Ecto neural progenitor cell (in vitro differentiated cells): ENCODE results near the gene GPR143.
"Not testable (repeated sequence)": the region's sequence is repeated elsewhere in the genome, so short reads cannot be mapped to it uniquely, and the experiment has no call there.

ENCODE experiments used
- DNase-seq: peaks from one replicate; pipeline ENCODE4 v3.0.0-alpha.2; 2018; ENCODE audit warnings: low spot score

GPR143 gene

DNA sequence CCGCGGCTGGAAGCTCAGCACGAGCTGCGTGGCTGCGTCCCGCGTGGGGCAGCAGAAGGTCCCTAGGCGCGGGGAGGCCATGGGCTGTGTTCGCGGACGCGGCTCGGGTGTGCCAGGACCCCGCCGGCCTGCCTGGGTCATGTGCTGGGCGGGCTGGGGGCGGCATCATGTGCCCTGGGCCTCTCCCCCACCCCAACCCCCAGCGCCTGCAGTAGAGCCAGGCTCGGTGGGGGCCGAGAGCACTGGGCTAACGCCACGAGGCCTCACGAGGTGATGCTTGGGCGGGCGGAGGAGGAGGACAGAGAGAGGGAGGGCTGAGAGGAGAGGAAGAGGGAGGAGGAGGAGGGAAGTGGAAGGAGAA, at the start of gene GPR143:
GPR143 (minus strand) TSS at position 111 of the 361 bp plus-strand sequence; CDS start at position 81, 30 bp downstream.
- DNase-seq = peak; percentile 58

DNA sequence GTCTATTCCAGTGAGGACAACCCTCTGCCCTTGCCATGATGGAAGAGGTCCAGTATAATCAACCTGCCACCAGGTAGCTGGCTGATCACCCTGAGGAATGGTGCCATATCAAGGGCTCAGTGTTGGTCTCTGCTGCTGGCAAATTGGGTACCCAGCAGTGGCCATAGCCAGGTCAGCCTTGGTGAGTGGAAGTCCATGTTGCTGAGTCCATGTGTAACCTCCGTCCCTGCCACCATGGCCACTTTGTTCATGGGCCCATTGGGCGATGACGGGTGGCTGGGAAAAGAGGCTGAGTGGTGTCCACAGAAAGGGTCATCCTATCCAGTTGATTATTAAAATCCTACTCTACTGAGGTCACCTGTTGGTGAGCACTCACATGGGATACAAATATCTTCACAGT, 45.4 kb upstream of the GPR143 start:
- DNase-seq = not testable (repeated sequence)

DNA sequence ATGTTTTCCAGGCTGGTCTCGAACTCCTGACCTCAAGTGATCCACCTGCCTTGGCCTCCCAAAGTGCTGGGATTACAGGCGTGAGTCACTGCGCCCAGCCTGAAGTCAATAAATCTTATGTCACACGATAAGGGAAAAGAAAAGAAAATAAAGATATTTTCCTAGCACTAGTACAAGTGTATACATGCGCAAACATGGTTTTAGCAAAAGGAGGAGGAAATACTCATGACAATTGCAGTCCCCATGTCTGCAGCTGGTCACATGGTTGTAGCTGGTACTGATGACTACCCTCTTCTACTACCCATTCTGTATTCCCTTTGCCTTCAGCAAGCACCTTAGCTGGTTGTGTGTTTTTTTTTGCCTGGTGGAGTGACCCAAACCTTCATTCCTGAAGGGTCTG, 44.2 kb upstream of the GPR143 start:
- DNase-seq = not testable (repeated sequence)

DNA sequence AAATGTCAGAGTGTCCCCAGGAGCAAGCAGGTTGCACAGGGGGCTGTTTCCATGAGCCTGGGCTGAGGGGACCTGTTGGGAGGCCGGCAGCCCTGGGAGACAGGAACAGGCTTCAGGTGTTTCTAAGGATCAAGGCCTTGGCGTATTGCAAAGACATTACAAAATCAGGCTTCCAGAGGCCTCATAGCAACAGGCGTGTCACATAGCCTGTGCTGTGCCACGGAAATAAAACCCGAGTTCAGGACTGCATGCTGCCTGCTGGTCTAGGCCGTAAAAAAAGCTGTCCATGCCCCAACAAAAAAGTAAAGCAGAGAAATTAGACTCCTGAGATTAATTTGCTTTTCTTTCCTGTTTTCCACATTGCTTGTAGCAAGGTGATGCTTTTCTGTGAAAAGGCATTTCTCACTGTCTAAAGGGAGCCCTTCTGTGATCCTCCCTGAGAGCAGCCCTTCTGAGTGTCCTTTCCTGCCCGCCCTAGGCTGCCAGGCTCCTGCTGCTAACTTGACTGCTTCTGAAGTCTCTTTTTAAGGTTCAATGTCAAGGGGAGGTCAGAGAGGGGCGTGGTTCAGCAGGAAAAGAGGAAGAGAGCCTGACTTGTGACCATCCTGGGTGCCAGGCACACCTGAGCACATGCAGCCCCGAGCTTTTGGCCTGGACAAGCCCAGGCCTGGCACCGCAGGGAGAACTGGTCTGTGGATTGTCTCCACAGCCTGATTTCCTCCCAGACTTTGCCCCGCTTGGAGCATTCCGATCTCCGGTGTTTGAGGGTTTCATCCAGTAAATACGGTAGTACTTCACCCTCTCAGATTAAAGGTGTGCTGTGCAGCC, 41.9 kb upstream of the GPR143 start:
- no peak for DNase-seq

DNA sequence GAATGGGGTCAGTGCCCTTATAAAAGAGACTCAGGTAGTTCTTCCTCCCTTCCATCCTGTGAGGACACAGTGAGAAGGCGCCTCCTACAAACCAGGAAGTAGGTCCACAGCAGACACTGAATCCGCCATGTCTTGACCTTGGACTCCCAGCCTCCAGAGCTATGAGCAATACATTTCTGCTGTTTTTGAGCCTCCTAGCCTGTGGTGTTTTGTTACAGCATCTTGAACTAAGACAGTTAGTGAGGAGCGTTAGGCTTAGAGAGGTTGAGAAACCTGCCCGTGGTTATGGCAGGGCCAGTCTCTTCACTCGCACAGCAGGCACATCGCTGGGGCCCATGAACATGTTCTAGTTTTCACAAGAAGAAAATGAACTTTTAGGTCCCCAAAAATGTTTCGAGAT, 40.3 kb upstream of the GPR143 start:
- DNase-seq = no peak

DNA sequence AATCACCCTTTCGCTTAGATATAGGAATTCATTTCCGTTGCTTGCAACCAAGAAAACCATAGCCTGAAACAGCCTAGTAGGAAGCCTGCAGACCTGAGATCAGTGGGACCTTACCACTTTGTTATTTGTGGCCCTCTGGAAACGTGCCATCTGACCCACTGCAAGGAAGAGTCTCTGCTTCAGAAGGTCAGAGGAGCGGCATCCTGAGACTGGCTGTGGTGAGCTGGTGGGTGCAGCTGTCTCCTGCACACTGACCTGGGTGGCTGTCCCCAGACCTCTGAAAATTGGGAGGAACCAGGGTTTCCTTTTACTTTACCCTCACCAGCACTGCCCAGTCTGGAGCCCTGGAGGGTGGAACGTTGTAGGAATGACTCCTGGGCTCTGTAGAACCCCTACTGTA, 38.8 kb upstream of the GPR143 start:
- DNase-seq = no peak

DNA sequence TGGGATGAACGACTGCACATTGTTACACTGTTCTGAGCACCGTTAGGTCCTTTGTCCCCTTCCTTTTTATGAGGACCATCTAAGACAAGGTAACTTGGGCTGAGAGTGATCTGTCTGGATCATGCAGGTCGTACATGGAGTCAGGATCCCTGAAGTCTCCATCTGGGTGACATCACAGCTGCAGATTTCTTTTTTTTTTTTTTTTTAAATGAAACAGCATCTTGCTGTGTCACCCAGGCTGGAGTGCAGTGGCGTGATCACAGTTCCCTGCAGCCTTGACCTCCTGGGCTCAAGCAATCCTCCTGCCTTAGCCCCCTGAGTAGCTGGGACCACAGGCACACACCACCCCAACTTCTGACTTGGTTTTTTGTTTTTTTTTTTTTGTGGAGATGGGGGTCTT, 37.1 kb upstream of the GPR143 start:
- DNase-seq = no peak

DNA sequence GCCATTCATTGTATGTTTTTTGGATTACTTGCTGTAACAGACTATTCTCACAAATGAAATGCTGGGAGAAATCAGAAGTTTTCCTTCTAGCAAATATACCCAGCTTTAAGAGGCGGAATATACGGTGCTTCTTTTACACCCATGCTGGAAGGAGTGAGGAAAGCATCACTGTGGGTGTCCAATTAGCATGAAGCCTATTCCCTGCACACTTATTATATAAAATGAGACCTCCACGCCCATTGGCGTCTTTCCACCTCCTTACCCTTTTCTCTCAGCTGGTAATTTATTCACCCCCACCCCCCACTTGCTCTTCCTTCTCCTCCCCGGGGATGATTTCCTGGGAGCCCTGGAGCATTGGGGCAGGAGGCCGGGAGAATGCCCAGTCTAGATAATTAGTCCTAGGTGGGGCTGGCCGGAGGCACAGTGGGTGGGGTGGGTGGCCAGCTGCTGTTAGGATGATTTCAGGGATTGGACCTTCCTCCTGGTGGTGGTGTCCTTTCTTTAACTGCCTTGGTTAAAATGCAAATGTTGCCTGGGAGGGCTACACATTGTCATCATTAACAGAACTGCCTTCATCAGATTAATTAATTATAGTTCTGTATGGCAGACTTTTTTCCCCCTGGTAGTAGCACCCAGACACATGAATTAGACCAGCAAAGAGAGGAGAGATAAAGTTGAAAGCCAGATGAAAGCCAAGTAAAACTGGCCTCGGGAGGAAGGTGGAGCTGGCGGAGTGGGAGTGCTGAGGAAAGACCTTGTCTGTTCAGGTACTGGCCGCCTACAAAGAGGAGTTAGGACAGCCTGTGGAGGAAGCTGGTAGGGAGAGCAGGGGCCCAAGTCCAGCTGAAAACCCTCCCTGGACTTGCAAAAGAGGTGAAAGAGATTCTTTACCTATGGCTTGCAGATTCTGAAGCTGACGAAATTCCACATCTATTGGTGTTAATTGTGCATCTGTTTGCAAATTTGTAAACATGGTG, 32.0 kb upstream of the GPR143 start:
- no peak for DNase-seq

DNA sequence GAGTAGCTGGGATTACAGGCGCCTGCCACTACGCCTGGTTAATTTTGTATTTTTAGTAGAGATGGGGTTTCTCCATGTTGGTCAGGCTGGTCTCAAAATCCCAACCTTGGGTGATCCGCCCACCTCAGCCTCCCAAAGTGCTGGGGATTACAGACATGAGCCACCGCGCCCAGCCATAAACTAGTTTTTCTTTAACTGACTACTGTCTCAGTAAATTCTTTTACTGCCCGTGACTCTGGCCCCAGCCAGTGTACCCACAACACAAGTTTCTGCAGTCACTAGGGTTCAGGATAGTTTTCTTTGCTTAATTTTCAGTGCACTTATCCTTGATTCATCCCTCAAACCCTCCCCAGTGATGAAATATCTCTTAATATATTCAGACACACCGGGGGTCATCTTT, 28.8 kb upstream of the GPR143 start:
- DNase-seq = no peak

DNA sequence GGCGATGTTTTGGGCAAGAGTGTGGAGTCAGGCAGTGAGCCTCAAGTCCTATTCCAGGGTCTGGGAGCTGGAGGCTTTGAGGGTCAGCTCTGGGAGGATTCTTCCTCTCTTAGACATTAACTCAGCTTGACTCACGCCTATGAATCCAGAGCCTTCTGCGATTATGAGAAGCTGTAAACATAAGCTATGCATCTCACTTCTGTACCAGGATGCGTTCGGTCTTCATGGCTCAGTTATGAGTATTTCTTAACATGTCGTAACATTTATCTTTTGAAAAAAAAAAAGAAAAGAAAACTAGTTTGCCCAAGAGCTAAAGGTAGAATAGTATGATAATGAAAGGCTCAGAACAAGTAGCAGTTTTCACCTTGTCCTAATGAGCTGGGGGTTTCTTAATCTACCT, 25.2 kb upstream of the GPR143 start:
- DNase-seq = no peak

DNA sequence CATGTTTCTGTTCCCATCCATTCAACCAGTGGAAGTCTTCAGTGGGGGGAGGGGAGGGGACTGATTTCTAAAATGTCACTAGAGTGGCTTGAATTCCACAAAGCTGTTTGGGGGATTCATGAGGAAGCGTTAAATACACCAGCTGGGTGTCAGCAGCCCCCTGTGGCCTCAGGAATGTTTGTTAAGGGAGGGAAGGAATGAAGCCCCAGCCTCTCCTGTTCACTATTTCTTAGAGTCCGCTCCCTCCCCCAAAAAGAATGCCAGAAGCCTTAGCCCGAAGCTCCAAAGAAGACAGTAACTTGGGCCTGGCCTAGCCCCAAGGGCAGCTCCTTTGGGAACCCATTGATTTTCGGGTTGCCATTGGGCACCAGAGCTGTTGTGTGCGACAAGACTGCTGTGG, 23.9 kb upstream of the GPR143 start:
- no peak for DNase-seq

DNA sequence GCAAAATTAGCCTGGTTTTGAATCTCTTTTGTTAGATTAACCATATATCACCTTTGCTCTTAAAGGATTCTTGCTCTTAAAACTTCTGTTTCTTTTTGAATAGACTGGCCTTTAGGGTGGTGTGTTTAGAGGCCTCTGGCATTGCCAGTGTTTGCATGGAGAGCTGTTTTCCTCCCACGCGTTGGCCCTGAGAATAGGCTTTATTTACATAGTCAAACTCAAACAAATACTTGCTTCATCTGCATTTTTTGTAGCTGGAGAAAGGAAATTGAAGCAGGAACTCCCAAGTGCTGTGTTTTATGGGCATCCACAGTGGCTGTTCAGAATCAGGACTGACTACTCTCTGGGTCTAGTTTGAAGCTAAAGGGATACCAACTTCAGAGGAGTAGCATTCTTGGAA, 23.3 kb upstream of the GPR143 start:
- no peak for DNase-seq

DNA sequence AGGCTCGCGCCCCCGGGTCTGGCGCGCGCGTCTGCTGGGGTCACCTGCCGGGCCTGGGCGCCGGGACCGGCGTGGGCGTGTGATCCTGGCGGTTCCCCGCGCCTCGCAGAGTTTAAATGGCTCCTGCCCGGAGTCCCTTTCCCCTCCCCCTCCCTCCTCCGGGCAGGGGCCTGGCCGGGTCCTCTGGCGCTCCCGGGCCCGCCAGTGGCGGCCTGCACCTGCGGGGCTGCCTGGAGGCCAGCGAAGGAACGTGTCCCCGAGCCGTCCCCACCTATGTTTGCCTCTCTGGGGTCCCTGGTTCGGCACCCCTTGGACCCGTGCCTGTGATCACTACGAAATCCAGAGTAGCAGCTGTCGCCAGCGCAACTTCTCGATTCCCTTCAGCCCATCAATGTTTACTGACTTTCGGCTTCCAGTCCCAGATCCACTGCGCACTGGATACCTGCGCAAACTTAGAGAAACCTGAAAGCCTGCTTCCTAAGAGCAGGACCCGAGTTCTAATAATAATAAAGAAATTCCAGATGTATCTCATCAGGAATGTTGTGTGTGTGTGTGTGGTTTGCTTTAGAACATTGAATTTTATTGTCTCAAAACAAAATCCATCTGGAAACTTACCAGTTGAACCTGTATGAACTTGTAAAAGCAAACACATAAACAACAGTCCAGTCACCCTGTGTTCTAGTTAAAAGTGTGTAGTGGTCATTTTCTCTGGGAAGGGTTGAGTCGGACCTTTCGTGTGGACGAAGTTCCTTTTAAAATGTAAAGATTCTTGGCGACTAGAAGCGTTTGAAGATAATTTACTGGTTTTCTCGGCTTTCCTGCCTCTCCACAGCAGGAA, 21.4 kb upstream of the GPR143 start:
- peak; percentile 64 for DNase-seq

DNA sequence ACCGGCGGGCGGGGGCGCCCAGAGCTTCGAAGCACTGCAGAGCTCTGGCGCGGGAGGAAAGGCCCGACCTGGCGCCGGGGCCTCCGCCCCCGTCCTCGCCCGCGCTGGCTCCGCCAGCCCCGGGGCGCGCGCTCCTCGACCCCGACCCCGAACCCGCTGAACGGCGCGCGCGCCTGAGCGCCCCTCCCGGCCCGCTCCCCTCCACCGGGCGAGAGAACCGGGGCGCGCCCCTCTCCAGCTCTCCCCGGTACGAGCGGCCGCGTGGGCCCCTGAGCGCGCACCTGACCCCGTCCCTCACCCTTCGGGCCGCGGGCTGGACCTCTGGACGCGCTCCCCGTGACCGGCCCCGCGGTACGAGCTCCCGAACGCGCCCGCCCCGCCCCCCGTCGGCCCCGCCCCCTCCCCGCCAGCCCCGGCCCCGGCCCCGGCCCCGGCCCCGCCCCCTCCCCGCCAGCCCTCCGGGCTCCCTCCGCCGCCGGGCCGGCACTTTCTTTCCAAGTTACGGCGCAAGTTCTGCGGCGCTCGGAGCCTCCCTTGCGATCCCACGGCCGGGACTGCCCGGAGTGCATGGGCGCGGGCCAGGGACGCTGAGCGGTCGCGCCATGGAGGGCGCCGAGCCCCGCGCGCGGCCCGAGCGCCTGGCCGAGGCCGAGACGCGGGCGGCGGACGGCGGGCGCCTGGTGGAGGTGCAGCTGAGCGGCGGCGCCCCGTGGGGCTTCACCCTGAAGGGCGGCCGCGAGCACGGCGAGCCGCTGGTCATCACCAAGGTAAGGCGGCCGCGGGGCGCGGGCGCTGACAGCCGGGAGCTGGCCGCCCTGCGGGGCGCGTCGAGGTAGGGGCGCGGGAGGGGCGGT, 20.5 kb upstream of the GPR143 start, which contains the start of gene SHROOM2:
SHROOM2 (plus strand) TSS at position 486 of the 854 bp plus-strand sequence; CDS start at position 603, 117 bp downstream.
- peak; percentile 66 for DNase-seq

DNA sequence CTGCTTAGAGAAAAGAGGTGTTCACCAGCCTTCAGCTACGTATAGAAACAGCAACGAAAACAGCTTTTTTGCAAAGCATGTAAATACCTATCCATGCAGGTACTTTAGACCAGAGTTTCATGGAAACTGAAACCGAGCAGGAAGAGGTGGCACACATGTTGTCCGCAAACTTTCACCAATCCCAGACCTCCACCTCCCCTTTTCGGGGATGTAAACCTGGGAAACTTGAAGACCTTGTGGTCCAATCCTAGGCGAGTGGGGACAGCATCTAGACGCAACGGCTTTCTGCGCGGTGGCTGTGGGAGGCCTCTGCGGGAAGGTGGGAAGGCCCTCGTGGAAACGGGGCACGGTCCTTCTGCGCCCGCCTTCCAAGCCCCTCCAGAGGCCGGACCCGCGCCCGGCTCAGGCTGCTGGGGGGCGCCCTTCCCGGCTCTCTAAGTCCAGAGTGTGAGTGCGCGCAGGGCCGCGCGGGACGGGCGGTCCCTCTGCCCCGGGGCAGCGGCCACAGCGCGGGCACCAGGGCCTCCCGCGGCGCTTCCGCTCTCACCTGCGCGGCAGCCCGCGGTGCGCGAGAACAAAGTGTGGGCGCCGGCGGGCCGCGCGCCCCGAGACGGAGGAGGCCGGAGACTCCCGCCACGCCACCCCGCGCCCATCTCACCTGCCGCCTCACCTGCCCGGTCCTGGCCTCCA, 19.8 kb upstream of the GPR143 start:
- DNase-seq = peak; percentile 52

DNA sequence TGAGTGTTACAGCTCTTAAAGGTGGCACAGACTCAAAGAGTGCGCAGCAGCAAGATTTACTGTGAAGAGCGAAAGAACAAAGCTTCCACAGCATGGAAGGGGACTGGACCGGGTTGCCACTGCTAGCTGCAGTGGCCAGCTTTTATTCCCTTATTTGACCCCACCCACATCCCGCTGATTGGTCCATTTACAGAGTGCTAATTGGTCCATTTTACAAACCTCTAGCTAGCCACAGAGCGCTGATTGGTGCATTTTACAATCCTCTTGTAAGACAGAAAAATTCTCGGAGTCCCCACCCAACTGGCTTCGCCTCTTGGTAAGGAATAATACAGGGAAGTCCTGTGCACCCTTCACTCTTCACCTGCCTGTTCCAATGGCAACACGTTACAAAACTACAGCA, 18.7 kb upstream of the GPR143 start:
- DNase-seq = no peak

DNA sequence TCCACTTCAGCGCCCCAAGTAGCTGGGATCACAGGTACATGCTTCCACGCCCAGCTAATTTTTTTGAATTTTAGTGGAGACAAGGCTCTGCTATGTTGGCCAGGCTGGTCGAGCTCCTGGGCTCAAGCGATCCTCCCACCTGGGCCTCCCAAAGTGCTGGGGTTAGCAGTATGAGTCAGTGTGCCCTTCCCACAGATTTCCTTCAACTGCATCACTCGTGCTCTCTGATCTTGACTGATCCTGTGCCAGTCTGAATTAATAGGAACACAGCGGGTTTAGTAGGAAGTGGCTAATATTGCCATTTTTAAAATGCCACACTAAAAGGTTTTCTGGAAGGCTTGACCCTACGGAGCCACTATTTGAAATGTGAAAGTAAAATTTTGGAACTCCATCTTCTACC, 16.3 kb upstream of the GPR143 start:
- no peak for DNase-seq

DNA sequence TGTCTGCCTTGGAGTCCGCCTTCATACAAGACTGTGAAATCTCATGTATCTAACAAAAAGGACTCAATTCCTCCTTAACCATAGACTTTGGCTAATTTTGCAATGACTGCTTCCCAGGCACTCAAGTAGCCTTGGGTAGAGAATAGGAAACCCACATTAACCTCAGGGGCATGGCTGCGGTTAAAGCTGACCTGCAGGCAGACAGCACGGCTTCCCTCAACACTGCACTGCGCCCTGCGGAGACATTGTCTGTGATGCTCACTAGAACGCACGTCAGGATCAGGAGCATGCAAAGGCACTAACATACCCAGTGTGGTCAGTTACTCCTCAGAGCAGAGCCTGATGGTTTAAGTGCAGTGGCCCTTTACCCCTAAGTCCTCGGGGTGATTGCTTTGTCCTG, 10.3 kb upstream of the GPR143 start:
- no peak for DNase-seq

DNA sequence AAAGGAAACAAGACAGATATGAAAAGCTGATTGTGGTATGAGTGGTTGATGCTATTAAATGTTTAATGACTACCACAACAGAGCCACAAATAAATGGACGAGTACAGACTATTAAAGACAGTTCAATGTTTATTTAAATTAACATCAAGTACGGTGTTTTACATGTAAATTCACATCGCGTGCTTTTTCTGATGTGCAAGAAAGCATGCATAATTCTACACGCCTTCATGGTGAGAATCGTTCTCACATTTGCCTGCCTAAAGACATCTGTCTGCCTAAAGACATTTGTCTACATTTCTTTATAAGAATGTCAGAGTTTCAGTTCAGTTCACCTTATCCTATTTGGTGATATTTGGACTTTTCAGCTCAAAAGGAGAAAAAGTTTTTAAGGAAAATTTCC, 7.3 kb upstream of the GPR143 start:
- no peak for DNase-seq

DNA sequence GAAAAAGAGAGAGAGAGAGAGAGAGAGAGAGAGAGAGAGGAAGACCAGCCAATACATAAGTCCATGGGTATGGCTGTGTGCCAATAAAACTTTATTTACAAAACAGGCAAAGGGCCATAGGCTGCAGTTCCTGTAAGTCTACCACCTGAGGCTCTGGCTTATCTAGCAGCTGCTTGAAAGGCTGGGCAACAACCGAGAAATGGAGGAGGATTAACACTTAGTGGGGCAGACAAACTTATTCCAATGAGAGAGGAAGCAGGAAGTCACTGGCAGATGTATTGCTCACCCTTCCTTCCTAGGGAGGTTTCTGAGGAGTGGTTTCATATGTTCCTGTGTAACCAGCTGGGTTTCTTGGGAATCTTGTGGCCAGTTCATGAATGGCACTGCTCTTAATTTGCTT, 4.7 kb upstream of the GPR143 start:
- DNase-seq = no peak
